ENCODE results near the gene IL4I1.

IL4I1 gene

DNA sequence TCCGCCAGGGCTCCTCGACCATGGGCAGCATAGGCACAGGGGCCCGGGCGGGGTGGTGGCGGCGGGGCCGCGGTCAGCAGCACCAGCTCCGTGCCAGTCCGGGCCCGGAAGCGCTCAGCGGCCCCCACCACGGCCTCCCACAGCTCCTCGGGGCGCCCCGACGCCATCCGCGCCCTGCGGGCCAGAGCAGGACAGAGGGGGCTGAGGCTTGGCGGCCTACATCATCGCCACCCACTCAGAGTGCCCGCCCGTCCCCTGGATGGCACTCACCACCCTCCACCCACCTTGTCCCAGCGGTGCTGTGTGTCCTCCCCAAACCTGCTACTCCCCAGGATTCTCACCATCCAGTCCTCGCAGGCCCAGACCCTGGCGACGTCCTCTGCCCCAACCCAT, 23.6 kb downstream of the IL4I1 start:
- peaks cover 6% of the 10 kb centered on the region for H3K36me3 ChIP-seq
- H3K9me3 ChIP-seq (ENCODE audit: severe bottlenecking) = no peaks in the 10 kb centered on the region
- no peaks in the 10 kb centered on the region for H3K27me3 ChIP-seq (ENCODE audit: insufficient read depth, low read depth, severe bottlenecking)
- H3K27ac ChIP-seq = no peak overlapping the region
- no peak overlapping the region for H3K4me3 ChIP-seq (ENCODE audit: low read depth, low read length)
- DNase-seq = no peak
- TF ChIP-seq, protein P1, sequence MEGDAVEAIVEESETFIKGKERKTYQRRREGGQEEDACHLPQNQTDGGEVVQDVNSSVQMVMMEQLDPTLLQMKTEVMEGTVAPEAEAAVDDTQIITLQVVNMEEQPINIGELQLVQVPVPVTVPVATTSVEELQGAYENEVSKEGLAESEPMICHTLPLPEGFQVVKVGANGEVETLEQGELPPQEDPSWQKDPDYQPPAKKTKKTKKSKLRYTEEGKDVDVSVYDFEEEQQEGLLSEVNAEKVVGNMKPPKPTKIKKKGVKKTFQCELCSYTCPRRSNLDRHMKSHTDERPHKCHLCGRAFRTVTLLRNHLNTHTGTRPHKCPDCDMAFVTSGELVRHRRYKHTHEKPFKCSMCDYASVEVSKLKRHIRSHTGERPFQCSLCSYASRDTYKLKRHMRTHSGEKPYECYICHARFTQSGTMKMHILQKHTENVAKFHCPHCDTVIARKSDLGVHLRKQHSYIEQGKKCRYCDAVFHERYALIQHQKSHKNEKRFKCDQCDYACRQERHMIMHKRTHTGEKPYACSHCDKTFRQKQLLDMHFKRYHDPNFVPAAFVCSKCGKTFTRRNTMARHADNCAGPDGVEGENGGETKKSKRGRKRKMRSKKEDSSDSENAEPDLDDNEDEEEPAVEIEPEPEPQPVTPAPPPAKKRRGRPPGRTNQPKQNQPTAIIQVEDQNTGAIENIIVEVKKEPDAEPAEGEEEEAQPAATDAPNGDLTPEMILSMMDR (IDR thresholded peaks at IDR 0.05; ENCODE audit: low read depth, low read length) = no peak

DNA sequence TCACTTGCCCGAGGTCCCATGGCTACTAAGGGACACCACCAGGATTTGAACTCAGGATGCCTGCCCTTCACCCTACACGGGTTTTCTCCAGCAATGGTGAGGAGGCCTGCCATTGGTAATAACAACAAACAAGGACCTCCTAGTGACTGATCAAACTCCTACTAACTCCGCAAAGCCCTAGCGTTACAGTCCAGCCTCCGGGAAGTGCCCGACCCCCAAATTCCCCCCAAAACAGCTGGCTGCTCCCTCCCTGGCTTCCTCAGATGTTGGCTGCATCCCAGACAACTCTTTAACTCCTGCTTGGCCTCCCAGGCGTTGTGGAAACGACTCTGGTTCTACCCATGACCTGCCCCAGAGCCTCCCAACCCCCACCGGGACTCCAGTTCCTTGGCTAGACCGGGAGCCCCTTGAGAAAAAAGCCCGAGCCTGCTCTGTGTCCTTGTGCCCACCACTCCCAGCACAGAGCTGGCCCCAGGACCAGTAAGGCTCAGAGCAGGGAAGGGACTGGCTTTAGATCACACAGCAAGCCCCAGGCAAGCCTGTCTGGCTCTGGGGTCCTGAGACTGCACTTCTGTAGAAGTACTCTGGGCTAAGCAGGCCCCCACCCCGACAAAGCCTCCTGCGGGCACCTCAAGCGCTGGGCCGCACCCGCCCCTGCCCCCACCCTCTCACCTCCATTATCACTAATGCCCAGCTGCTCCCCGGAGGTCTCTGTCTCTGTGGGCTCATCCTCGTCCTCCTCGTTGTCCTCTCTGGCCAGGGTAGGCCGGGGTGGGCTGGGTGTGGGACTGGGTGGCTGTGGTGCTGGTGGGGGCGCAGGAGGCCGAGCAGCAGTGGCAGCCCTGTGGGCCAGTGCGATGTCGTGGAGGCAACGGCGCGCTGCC, 24.2 kb downstream of the IL4I1 start:
- no peak for DNase-seq
- H3K36me3 ChIP-seq = peaks cover 6% of the 10 kb centered on the region
- no peak overlapping the region for H3K27ac ChIP-seq
- no peak overlapping the region for H3K4me3 ChIP-seq (ENCODE audit: low read depth, low read length)
- no peaks in the 10 kb centered on the region for H3K27me3 ChIP-seq (ENCODE audit: insufficient read depth, low read depth, severe bottlenecking)
- TF ChIP-seq, protein P1 (IDR thresholded peaks at IDR 0.05; ENCODE audit: low read depth, low read length) = no peak
- H3K9me3 ChIP-seq (ENCODE audit: severe bottlenecking) = no peaks in the 10 kb centered on the region

DNA sequence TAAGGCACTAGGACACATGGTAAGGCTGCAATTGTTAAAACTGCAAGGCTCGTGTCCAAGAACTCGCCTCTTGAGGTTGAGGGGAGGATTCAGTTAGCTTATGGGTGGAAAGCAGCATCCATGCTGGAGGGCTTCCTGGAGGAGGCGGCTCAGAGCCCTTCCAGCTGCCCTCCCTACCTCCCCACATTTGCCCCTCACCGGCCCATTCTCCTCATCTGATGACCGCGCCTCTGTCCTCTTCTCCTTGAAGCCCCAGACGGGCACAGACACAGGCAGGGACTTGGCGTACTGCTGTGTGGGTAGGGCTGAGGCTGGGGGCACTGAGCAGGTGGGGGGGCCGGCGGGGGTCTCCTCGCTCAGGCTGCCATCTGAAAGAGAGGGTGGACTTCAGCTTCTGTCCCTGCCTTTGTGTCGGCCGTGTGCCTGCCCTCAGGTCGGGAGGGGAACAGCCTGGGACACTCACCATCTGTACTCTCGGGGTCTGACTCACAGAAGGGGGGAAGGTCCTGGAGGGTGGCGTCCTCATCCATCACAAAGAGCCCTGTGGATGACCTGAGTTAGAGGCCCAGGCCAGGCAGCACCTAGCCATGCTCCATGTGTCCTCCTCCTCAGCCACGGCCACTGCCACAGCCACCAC, 25.2 kb downstream of the IL4I1 start:
- no peaks in the 10 kb centered on the region for H3K9me3 ChIP-seq (ENCODE audit: severe bottlenecking)

DNA sequence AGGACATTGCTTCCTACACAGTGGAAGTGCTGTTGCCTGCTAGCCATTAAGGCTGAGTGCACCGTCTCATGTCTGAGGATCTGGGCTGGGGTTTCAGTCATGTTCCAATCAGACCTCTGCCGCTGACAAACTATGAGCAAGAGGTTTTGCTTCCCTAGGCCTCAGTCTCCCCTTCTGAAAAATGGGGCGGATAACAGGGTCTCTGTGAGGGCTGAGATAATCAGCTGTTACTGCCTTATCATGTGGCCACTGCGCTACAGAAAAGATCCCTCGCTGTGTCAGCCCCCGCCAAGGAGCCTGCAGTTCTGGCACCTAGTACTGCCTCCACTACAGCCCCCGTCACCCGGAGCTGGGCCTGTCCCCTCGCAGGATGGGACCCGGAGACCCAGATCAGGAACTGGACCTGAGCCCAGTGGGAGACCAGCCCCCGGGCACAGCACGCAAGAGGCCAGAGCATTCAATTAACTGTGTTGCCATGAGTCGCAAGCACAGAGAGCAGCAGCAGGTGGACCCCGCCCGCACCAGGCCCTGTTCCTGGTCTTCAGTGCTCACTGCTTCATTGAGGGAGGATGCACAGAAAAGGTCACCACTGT, 26.3 kb downstream of the IL4I1 start:
- Histone ChIP-seq H3K4me3 (ENCODE audit: low read depth, low read length) (peak overlapping the region; percentile 63), H3K9me3 (ENCODE audit: severe bottlenecking) (no peaks in the 10 kb centered on the region), H3K27me3 (ENCODE audit: insufficient read depth, low read depth, severe bottlenecking) (no peaks in the 10 kb centered on the region), H3K27ac (peak overlapping the region; percentile 82), H3K36me3 (peaks cover 14% of the 10 kb centered on the region)
- DNase-seq = no peak
- TF ChIP-seq, protein P1 (IDR thresholded peaks at IDR 0.05; ENCODE audit: low read depth, low read length) = no peak

More for the DNA sequence above, 25.2 kb downstream of the IL4I1 start:
- Histone ChIP-seq H3K27me3 (ENCODE audit: insufficient read depth, low read depth, severe bottlenecking) (no peaks in the 10 kb centered on the region), H3K36me3 (peaks cover 8% of the 10 kb centered on the region), H3K4me3 (ENCODE audit: low read depth, low read length) (no peak overlapping the region), H3K27ac (no peak overlapping the region)
- DNase-seq = no peak
- TF ChIP-seq, protein P1 (IDR thresholded peaks at IDR 0.05; ENCODE audit: low read depth, low read length) = no peak

DNA sequence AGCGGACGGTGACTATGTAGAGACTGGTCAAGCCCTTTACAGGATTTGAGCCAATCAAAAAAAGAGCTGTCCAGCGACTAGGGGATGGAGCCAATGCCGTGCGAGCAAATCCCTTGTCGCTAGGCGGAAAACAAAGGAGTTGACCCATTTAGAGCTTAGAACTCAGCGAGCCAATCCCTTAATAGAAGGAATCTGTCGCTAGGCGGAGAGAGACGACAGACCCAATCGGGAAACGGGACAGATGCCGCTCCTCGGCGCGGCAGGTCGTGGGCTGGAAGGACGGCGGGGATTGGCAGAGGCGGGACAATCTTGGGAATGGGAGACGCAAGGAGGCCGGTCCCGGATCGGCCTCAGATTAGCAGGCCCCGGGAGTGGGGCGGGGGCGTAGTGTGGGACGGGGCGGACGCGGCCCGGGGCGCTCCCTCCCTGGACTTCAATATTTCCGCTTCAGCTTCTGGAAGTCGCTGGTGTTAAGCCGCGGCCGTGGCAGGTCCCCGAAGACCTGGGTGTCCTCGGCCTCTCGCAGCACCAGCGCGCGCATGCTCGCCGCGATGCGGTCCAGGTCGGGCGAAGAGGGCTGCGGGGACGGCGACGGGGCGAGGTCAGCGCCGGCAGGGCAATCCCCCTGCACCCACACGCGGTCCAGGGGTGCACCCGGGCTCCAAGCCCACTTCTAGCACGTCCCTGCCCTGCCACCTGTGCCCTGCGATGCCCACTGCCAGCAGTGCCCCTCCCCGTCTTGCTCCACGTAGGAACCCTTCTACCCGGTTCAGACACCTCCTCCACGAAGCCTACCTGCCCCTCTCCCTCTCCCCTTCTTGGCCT, 27.0 kb downstream of the IL4I1 start:
- Histone ChIP-seq H3K27ac (peak overlapping the region; percentile 82), H3K36me3 (peaks cover 16% of the 10 kb centered on the region), H3K4me3 (ENCODE audit: low read depth, low read length) (peak overlapping the region; percentile 63), H3K27me3 (ENCODE audit: insufficient read depth, low read depth, severe bottlenecking) (no peaks in the 10 kb centered on the region), H3K9me3 (ENCODE audit: severe bottlenecking) (no peaks in the 10 kb centered on the region)
- peak; percentile 97 for DNase-seq
- TF ChIP-seq, protein P1 (IDR thresholded peaks at IDR 0.05; ENCODE audit: low read depth, low read length) = no peak
